ENCODE data around the gene KRTAP19-3. TPM values are rescaled to one million over a fixed set of nuclear protein-coding genes. Genes with fewer than 3 reads are reported as not detected.

Gene KRTAP19-3
- total and polyA plus RNA-seq, 2 of the 13 experiments (the other 11 are each of a cell fraction or from before 2014, with no cell fraction given), result not detected

GRCh38 chr21:30444204-30444603, 47.6 kb downstream of the KRTAP19-3 start:
- Histone ChIP-seq H3K27ac (ENCODE audit: extremely low read length, insufficient read depth, low read length) (no peak overlapping the region), H4K20me1 (ENCODE audit: insufficient read depth, low read length) (no peaks in the 10 kb centered on the region), H3K9ac (ENCODE audit: insufficient read depth, low read depth, low read length) (no peak overlapping the region), H3K36me3 (replicated peaks in 1 of 2; ENCODE audit: control insufficient read depth in 1 of 2, insufficient read depth in 2 of 2, low read length in 2 of 2) (no peaks in the 10 kb centered on the region), H3K79me2 (ENCODE audit: insufficient read depth, low read length) (no peaks in the 10 kb centered on the region), H3K9me3 (ENCODE audit: low read length) (peaks cover 89% of the 10 kb centered on the region), H2AFZ (ENCODE audit: low read length) (no peak overlapping the region), H3K4me3 (replicated peaks in 1 of 3; ENCODE audit: insufficient read depth in 1 of 3, low read depth in 2 of 3, low read length in 3 of 3) (no peak overlapping the region), H3K4me2 (ENCODE audit: low read depth, low read length) (no peak overlapping the region), H3K27me3 (ENCODE audit: control insufficient read depth in 1 of 2, insufficient read depth in 2 of 2, low read length in 2 of 2) (no peaks in the 10 kb centered on the region), H3K4me1 (ENCODE audit: insufficient read depth, low read length) (no peaks in the 10 kb centered on the region)
- FAIRE-seq (no peak), DNase-seq (ENCODE audit: low spot score) (no peak), ATAC-seq (no peak)
- POLR2A ChIA-PET, result no interaction called here
- WGBS (ENCODE audit: low lambda C conversion rate), result 13% methylated on average over 1 of the region's 1 CpG
- TF ChIP-seq SMAD3 (CRISPR knock-in tag; IDR thresholded peaks at IDR 0.05), result no peak
- TF ChIP-seq SMC3 (IDR thresholded peaks at IDR 0.05; ENCODE audit: low read length), result no peak
- no peak for TF ChIP-seq SNAPC4 (CRISPR knock-in tag; IDR thresholded peaks at IDR 0.05)
- no peak for TF ChIP-seq SOX5 (CRISPR knock-in tag; IDR thresholded peaks at IDR 0.05; ENCODE audit: borderline replicate concordance)
- TF ChIP-seq ZMAT3 (CRISPR knock-in tag; conservative IDR thresholded peaks at IDR 0.05), result no peak
- TF ChIP-seq, protein P1, sequence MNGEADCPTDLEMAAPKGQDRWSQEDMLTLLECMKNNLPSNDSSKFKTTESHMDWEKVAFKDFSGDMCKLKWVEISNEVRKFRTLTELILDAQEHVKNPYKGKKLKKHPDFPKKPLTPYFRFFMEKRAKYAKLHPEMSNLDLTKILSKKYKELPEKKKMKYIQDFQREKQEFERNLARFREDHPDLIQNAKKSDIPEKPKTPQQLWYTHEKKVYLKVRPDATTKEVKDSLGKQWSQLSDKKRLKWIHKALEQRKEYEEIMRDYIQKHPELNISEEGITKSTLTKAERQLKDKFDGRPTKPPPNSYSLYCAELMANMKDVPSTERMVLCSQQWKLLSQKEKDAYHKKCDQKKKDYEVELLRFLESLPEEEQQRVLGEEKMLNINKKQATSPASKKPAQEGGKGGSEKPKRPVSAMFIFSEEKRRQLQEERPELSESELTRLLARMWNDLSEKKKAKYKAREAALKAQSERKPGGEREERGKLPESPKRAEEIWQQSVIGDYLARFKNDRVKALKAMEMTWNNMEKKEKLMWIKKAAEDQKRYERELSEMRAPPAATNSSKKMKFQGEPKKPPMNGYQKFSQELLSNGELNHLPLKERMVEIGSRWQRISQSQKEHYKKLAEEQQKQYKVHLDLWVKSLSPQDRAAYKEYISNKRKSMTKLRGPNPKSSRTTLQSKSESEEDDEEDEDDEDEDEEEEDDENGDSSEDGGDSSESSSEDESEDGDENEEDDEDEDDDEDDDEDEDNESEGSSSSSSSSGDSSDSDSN (CRISPR knock-in tag; IDR thresholded peaks at IDR 0.05), result no peak
- no peak for TF ChIP-seq MIXL1 (CRISPR knock-in tag; IDR thresholded peaks at IDR 0.05)
- no peak for TF ChIP-seq PLRG1 (conservative IDR thresholded peaks at IDR 0.05)
- TF ChIP-seq, protein P2, sequence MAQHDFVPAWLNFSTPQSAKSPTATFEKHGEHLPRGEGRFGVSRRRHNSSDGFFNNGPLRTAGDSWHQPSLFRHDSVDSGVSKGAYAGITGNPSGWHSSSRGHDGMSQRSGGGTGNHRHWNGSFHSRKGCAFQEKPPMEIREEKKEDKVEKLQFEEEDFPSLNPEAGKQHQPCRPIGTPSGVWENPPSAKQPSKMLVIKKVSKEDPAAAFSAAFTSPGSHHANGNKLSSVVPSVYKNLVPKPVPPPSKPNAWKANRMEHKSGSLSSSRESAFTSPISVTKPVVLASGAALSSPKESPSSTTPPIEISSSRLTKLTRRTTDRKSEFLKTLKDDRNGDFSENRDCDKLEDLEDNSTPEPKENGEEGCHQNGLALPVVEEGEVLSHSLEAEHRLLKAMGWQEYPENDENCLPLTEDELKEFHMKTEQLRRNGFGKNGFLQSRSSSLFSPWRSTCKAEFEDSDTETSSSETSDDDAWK (CRISPR knock-in tag; IDR thresholded peaks at IDR 0.05), result no peak
- no peak for TF ChIP-seq HOMEZ (CRISPR knock-in tag; IDR thresholded peaks at IDR 0.05; ENCODE audit: low read depth)
- TF ChIP-seq RFXANK (CRISPR knock-in tag; IDR thresholded peaks at IDR 0.05), result no peak
- no peak for TF ChIP-seq DR1 (CRISPR knock-in tag; IDR thresholded peaks at IDR 0.05)
- TF ChIP-seq ZBTB1 (CRISPR knock-in tag; IDR thresholded peaks at IDR 0.05; ENCODE audit: borderline replicate concordance), result no peak
- in situ Hi-C loops (cut with HindIII; ENCODE audit: extremely low pct_ligation_motif_present, low pct_unique_long_range_greater_than_20kb) (no loop called here), intact Hi-C loops (cut with micrococcal nuclease; ENCODE audit: unreplicated experiment) (no loop called here)
- BruUV-seq (replicated peaks), result no TSS peak
- CTCF ChIA-PET (ENCODE audit: low intra/inter-chr PET ratio, low total read pairs), result no interaction called here
